HL-60 (cell line): ENCODE results near the gene WBP2.

Source experiments
- GABPA ChIP-seq: IDR thresholded peaks from 2 replicates; pipeline ENCODE4 v1.6.1; 2012; ENCODE audit warnings: low read depth
- POLR2AphosphoS5 ChIP-seq: IDR thresholded peaks from 2 replicates; pipeline ENCODE4 v1.6.1; 2012; ENCODE audit warnings: low read depth
- SPI1 ChIP-seq: IDR thresholded peaks from 2 replicates; pipeline ENCODE4 v1.6.1; 2012; ENCODE audit warnings: low read depth, mild to moderate bottlenecking, borderline replicate concordance
- TF ChIP-seq, protein P1 (sequence below): IDR thresholded peaks from one replicate; pipeline ENCODE4 v1.5.1; 2011; ENCODE audit warnings: low read length, control low read depth, inconsistent platforms; ENCODE audit not compliant: insufficient read depth
- TF ChIP-seq, protein P2 (sequence below): IDR thresholded peaks from 2 replicates; pipeline ENCODE4 v1.6.1; 2012; ENCODE audit warnings: low read depth; ENCODE audit not compliant: insufficient replicate concordance

DNA sequence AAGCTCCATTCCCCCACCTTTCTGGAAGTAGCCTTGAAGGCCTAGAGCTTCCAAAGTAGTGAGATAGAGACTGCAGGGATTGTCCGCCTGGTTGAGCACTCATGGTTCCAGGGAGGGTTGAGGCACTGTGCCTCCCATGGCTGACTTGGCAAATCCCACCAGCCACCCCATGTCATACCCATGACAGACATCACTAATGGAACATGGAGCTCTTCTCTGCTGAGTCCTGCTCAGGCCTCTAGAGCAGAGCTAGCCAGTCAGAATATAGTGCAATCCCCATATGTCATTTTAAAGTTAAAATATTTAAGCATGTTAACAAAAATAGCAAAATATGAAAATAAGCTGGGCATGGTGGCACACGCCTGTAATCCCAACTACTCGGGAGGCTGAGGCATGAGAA is 39.7 kb downstream of the WBP2 start:
- TF ChIP-seq, protein P1, sequence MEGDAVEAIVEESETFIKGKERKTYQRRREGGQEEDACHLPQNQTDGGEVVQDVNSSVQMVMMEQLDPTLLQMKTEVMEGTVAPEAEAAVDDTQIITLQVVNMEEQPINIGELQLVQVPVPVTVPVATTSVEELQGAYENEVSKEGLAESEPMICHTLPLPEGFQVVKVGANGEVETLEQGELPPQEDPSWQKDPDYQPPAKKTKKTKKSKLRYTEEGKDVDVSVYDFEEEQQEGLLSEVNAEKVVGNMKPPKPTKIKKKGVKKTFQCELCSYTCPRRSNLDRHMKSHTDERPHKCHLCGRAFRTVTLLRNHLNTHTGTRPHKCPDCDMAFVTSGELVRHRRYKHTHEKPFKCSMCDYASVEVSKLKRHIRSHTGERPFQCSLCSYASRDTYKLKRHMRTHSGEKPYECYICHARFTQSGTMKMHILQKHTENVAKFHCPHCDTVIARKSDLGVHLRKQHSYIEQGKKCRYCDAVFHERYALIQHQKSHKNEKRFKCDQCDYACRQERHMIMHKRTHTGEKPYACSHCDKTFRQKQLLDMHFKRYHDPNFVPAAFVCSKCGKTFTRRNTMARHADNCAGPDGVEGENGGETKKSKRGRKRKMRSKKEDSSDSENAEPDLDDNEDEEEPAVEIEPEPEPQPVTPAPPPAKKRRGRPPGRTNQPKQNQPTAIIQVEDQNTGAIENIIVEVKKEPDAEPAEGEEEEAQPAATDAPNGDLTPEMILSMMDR, result no peak
- no peak for TF ChIP-seq POLR2AphosphoS5
- TF ChIP-seq, protein P2, sequence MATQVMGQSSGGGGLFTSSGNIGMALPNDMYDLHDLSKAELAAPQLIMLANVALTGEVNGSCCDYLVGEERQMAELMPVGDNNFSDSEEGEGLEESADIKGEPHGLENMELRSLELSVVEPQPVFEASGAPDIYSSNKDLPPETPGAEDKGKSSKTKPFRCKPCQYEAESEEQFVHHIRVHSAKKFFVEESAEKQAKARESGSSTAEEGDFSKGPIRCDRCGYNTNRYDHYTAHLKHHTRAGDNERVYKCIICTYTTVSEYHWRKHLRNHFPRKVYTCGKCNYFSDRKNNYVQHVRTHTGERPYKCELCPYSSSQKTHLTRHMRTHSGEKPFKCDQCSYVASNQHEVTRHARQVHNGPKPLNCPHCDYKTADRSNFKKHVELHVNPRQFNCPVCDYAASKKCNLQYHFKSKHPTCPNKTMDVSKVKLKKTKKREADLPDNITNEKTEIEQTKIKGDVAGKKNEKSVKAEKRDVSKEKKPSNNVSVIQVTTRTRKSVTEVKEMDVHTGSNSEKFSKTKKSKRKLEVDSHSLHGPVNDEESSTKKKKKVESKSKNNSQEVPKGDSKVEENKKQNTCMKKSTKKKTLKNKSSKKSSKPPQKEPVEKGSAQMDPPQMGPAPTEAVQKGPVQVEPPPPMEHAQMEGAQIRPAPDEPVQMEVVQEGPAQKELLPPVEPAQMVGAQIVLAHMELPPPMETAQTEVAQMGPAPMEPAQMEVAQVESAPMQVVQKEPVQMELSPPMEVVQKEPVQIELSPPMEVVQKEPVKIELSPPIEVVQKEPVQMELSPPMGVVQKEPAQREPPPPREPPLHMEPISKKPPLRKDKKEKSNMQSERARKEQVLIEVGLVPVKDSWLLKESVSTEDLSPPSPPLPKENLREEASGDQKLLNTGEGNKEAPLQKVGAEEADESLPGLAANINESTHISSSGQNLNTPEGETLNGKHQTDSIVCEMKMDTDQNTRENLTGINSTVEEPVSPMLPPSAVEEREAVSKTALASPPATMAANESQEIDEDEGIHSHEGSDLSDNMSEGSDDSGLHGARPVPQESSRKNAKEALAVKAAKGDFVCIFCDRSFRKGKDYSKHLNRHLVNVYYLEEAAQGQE, result no peak
- no peak for TF ChIP-seq SPI1
- no peak for TF ChIP-seq GABPA
